Fibroblast of the aortic adventitia (primary cell): ENCODE measurements around the gene PSTK. TPM values are rescaled to one million over a fixed set of nuclear protein-coding genes. Genes with fewer than 3 reads are reported as not detected.

Experiments
- DNase-seq: peaks from one replicate; pipeline ENCODE4 v3.0.0-alpha.2; 2010; ENCODE audit warnings: low read depth
- H3K4me3 ChIP-seq: 2 replicates; pipeline ENCODE4 v1.5.1; 2011; ENCODE audit warnings: low read depth, mild to moderate bottlenecking, control low read depth, low read length, moderate library complexity
- total RNA-seq: library from RNA; depleted of rRNA; stranded (reverse); fragments of >200 nt; gene quantifications from 2 replicates; pipeline ENCODE4 v1.2.3, GENCODE V29; 2012; ENCODE audit warnings: low replicate concordance
- TF ChIP-seq, protein P1 (sequence below): IDR thresholded peaks from 2 replicates; pipeline ENCODE4 v1.5.1; 2011; ENCODE audit warnings: mild to moderate bottlenecking, low read length, control low read depth, inconsistent platforms; ENCODE audit not compliant: insufficient read depth

PSTK gene
- total RNA-seq, 1 donor, result 4.7 TPM

DNA sequence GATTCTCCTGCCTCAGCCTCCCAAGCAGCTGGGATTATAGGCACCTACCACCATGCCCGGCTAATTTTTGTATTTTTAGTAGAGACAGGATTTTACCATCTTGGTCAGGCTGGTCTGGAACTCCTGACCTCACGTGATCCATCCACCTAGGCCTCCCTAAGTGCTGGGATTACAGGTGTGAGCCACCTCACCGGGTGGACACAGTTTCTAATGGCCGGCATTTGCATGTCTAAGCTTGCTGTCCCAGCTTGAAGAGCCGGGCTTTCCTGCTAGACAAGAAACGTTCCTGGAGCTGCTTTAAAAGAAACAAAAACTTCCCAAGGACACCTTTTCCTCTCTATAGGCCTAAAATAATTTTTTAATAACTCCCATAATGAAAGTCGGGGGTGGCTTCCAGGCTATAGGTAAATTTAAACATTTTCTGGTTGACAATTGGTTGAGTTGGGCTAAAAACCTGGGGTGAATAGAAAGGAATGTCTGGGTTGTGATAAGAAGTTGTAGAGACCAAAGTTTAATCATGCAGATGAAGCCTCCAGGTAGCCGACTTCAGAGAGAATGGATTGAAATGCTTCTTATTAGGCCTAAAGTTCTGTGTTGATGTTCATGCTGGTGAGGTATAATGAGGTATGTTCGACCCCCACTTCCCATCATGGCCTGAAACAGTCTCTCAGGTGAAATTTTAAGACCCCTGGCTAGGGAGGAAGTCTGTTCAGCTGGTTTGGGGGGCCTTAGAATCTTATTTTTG is 37.4 kb downstream of the PSTK start:
- no peak for DNase-seq
- no peak overlapping the region for H3K4me3 ChIP-seq
- TF ChIP-seq, protein P1, sequence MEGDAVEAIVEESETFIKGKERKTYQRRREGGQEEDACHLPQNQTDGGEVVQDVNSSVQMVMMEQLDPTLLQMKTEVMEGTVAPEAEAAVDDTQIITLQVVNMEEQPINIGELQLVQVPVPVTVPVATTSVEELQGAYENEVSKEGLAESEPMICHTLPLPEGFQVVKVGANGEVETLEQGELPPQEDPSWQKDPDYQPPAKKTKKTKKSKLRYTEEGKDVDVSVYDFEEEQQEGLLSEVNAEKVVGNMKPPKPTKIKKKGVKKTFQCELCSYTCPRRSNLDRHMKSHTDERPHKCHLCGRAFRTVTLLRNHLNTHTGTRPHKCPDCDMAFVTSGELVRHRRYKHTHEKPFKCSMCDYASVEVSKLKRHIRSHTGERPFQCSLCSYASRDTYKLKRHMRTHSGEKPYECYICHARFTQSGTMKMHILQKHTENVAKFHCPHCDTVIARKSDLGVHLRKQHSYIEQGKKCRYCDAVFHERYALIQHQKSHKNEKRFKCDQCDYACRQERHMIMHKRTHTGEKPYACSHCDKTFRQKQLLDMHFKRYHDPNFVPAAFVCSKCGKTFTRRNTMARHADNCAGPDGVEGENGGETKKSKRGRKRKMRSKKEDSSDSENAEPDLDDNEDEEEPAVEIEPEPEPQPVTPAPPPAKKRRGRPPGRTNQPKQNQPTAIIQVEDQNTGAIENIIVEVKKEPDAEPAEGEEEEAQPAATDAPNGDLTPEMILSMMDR, result no peak

DNA sequence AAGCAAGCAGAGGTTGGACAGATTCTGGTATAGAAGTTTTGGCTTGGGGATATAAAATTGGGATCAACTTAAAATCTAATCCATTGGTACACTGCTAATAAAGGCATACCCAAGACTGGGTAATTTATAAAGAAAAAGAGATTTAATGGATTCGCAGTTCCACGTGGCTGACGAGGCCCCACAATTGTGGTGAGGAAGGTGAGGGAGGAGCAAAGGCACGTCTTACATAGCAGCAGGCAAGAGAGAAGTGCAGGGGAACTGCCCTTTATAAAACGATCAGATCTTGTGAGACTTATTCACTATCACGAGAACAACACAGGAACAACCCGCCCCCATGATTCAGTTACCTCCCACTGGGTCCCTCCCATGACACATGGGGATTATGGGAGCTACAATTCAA is 38.3 kb downstream of the PSTK start:
- TF ChIP-seq, protein P1, result no peak
- no peak overlapping the region for H3K4me3 ChIP-seq
- DNase-seq, result no peak

DNA sequence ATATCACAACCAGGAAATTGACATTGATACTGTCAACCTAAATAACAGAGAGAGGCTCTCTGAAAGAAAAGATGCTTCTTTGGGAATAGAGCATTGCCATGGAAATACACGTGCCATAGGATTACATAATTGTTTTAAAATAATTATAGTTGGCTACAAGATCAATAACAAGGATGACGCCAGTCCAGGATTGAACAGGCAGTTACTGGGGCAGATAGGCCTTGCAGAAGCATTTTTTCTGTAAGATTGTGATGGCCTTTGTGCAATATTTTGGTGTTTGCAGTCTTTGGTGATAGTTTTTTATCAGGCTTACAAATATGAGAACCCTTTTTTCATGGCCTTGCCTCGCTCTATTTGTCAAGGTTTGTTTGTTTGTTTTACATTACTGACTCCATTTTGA is 39.1 kb downstream of the PSTK start:
- DNase-seq, result no peak
- TF ChIP-seq, protein P1, result no peak
- H3K4me3 ChIP-seq, result no peak overlapping the region

DNA sequence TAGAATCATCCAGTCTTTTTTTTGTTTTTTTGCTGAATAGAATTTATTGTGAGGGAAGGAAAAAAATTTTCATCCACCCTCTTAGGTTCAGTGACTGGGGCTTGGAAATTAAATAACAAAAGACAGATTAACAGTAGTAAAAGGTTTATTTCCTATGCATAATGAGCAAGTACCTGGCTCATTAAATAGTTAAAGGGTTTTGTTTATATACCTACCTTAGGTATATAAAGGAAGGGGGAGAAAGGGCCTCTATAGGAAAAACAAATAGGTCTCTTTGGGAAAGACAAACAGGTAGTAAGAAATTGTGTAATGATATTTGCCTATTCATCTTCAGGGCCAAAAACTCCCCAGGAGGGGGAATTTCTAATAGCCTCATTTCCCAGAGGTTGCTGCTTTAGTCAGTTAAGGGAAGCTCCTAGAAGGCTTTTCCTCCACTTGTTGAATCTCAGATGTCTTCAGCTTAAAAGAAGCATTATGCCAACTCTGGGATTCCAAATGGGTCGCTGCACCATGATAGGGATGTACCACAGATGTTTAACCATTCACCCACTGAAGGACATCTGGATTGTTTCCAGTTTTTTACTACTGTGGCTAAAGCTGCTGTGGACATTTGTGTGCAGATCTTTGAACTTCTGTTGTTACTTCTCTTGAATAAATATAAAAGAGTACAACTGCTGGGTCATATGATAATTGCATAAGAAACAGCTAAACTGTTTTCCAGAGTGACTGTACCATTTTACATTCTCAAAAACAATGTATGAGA is 39.9 kb downstream of the PSTK start:
- TF ChIP-seq, protein P1, result no peak
- DNase-seq, result no peak
- H3K4me3 ChIP-seq, result no peak overlapping the region

DNA sequence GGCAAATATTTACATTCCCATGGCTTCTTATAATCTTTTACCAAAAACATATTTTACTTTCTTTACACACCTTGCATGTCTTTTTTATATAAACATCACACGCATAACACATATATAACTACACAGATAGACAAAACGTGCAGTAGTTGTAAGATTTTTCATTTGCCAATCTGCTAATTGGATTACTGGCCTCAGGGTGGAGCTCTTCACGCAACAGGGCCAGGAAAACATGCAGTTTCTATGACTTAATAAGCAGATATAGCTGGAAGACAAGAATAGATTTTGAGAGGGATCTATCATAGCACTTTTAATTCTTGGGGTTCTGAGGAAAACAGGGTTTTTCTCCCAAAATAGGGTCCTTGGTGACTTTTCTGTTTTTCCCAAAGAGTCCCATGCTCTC is 41.3 kb downstream of the PSTK start:
- TF ChIP-seq, protein P1, result peak; percentile 34
- DNase-seq, result peak; percentile 12
- no peak overlapping the region for H3K4me3 ChIP-seq

DNA sequence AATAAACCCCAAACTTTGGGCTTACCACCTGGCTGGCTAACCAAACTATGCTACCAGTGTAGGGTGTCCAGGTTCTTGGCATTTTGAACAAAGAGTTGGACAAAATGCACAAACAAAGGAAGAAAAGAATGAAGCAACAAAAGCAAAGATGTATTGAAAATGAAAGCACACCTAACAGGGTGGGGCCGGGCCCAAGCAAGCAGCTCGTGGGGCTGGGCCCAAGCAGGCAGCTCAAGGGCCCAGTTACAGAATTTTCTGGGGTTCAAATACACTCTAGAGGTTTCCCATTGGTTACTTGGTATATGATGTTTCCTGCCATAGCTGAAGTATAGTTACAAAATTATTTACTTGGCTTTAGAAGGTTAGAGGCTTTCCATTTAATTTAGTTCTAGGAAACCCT is 44.3 kb downstream of the PSTK start:
- DNase-seq, result no peak
- H3K4me3 ChIP-seq, result no peak overlapping the region
- TF ChIP-seq, protein P1, result no peak
